ENCODE measurements around the gene TRAF1.
A peak's percentile ranks its signal among the peaks of the same experiment; 100 is the strongest.

TRAF1 gene

DNA sequence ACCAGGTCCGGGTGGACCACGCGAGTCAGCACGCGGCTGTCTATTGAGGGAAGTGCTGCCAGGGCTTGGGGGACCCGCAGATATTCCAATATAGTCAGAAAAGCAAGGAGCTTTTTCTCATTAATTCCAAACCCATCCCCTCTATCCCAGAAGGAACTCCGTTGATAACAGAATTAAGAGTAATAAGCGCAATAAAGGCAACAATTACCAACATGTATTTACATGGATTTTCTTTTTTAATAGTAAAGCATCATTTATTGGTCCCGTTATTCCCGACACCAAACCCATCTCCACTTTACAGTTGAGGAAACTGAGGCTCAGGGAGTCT lies 57.3 kb downstream of the TRAF1 start:
- DNase-seq (ENCODE audit: low read depth), result no peak

DNA sequence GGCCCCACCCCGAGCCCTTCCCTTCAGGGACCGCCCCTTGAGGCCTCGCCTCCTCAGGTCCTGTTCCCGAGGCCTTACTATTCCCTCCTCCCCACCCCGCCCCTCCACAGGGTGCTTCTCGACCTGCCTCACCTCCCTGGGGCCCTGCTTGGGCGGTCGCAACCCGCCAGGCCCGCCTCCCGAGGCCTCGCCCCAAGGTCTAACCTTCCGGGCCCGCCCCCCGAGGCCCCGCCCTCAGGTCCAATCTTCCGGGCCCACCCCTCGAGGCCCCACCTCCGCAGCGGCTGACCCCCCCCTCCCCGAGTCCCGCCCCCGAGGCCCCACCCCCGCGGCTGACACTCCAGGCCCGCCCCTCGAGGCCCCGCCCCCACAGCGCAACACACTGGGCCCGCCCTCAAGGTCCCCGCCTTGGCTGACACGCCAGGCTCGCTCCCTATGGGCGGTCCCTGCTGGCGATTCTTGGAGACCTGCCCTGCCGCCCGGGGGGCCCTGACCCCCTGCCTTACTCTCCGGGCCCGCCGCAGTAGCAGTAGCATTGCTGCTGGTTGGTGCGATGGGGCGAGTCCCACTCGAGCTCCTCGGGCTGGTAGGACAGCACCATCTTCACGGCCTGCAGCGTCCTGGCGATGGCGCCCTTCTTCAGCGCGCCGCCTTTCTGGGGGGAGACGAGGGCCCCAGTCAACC lies 57.8 kb downstream of the TRAF1 start:
- peak; percentile 72 for DNase-seq (ENCODE audit: low read depth)

DNA sequence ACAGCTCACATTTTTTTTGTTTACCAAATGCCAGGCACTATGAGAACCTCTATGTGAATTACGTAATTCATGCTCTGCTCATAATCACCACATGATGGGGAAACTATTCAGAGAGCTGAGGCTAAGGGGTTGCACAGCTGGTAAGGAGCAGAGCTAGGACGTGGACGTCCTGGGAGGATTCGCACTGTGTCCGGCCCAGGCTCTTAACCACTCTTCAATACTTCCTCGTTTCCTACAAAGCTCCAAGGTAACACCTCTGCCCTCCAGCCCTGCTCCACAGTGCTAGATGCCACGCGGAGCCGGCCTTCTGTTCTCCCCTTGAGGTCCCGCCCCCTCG lies 58.3 kb downstream of the TRAF1 start:
- DNase-seq (ENCODE audit: low read depth), result no peak

DNA sequence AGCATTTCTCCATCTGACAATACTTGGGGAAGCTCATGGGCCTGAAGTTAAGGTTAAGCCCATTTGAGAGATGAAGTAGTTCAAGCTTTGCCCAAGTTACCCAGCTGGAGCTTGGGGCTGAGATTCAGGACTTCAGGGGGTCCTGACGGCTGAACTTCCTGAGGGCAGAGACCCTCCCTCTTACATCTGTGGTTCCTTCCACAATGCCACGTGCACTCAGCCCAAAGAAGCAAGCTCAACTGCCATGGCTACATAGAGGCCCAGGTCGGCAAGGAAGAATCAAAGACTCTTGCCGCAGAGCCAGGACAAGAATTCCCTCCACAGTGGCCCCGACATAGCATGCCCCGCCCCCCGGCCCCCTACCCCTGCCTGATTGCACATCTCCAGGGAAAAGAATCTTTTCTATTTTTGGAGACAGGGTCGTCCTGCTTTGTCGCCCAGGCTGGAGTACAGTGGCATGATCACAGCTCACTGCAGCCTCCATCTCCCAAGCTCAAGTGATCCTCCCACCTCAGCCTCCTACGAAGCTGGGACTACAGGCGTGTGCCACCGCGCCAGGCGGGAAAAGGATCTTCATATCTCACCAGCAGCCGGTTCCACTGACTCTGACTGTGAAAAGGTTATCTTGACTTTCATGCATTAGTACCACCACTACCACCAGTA lies 58.8 kb downstream of the TRAF1 start:
- no peak for DNase-seq (ENCODE audit: low read depth)

DNA sequence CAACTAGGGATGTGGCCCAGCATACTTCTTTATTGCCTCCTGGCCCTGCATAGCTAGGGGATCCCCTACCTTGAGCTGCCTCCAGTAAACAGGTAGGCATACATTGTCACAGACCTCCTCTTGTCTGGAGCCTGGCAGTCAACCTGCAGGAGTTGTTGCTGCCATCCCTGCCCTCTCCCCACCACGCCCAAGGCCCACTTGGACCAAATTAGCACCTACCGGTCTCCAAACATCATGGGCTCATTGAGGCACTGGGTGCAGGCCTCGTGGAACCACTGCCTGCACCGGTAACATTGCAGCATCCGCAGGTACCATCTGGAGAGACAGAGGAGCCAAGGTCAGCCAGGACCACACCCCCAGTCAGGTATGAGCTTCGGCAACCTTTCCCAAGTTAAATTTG lies 59.9 kb downstream of the TRAF1 start:
- no peak for DNase-seq (ENCODE audit: low read depth)

DNA sequence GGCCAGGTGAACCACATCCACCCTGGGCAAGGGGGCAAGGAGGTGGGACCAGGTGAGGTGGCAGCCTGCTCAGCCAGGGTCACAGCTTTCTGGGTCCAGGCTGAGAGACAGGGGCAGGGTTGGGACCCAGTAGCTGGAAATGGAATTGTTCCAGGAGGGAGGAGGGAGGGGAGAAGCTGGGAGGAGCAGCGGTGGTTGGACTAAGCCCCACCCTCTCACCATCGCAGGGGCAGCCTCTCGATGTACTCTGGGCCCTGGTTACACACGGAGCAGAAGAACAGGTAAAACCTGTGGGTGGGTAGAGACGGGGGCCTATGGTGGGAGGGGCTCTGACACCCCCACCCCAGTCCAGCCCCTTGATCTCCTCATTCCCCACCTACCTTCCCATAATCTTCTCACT lies 60.8 kb downstream of the TRAF1 start:
- no peak for DNase-seq (ENCODE audit: low read depth)

DNA sequence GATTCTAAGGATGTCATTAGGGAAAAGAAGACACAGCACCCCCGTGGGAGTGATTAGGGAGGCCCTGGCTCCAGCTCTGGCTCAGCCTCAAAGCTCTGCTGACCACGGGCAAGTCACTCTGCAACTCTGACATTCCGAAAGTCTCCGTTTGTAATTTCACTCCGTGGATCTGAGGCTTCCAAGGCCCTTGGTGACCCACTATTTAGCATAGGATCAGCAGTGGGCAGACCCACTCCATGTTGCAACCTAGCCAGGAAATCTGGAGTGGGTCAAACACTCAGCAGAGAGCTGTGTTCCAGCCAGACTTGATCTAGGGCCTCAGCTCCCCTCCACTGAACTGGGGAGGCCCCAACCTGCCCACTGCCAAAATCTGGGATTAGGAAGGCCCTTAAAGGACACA lies 61.4 kb downstream of the TRAF1 start:
- DNase-seq (ENCODE audit: low read depth), result no peak

DNA sequence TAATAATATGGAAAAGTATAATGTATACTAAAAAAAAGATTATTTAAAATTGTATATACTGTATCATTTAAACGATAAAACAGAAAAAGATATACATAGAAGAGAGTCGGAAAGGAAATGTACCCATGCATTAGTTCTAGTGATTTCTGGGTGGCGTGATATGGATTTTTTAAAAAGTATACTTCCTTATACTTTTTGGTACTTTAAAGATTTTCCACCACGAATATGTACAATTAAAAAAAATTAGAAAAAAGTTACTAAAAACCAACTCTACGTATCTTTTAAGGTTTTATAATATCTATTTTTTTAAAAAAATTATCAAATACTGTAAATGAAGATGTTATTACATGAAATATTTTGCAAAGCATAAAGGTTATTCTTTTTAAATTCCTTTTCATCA lies 61.9 kb downstream of the TRAF1 start:
- no peak for DNase-seq (ENCODE audit: low read depth)

DNA sequence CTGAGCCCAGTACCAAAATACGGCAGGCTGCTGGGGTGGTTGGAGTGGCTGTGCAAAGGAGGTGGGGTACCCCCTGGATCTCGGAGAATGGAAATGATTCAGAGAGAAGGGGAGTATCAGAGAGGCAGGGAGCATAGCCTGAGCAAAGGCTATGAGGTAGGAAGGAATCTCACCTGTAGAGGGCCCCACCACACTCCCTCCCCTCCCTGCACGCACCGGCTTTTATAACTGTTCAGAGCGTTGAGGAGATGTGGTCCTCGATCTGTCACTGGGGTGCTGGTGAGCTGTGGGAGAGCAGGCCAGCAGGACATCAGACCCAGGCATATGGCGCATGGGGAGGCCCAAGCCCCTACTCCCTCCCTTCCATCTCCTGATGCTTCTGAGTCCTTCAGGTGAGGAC lies 62.8 kb downstream of the TRAF1 start:
- no peak for DNase-seq (ENCODE audit: low read depth)

DNA sequence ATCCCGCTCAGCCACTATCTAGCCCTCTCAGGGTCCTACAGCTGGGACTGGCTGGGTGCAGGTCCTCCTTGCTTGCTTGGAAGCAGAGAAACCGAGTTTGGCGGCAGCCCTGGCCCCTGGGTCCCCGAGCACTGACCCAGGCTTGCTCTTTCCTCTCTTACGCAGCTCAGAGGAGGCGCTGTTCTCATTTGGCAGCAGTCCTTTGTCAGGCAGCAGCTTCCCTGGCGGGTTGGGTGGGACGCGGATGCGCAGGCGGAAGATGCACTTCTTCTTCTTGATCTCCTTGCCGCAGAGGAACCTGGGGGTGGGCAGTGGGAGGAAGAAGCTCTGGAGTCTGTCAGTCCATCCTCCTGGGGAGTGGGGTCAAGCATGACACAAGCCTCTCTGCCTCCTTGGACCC lies 64.1 kb downstream of the TRAF1 start:
- no peak for DNase-seq (ENCODE audit: low read depth)

DNA sequence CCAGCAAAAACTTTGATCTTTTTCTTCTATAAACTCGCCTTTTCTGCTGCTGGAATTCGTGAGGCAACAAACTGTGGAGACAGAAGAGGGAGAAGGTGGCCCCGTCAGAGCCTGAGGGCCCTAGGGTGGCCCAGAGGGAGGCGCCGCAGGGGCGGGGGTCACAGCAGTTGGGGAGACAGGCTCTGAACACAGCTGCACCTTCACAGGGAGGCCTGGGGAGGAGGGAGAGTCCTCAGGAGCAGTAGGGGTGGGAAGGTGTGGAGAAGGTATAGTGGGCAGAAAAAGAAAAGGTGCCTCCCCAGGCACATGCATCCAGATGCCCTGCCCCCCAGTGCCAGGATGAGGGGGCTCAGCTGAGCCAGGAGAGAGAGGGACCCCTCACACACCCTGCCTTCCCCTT lies 64.7 kb downstream of the TRAF1 start:
- no peak for DNase-seq (ENCODE audit: low read depth)

DNA sequence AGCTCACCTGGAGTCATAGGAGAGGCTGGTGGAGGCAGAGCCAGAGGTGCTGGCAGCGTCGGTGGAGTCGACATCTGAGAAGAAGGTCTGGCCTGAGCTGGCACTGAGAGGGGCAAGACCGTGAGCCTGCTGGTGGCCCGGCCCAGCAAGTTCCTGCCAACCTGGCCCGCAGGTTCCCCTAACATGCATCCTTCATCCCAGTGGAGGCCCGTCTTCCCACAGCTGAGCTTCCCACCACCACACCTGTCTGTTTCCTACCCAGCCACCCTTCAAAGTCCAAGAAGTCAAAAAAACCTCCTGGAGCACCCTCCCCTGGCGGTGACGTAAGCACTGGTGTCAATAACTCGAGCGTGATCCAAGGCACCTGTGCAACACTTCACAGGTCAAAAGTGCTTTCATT lies 66.5 kb downstream of the TRAF1 start:
- no peak for DNase-seq (ENCODE audit: low read depth)

DNA sequence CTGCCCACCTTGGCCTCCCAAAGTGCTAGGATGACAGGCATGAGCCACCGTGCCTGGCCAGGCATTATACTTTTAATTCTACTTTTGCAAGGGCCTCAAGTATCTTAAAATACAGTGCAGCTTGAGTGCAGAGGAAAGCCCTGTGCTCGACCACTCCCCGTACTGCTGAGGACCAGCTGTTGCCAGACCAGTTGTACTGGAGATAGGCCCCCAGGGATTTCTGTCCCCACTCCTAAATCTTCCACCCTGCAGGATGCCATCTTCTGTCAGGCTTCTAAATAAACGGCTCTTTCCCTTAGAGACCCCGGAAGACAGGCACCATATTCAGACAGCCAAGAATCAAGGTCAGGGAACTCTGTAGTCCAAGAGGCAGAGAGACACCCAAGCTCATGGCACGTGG lies 67.2 kb downstream of the TRAF1 start:
- DNase-seq (ENCODE audit: low read depth), result no peak

DNA sequence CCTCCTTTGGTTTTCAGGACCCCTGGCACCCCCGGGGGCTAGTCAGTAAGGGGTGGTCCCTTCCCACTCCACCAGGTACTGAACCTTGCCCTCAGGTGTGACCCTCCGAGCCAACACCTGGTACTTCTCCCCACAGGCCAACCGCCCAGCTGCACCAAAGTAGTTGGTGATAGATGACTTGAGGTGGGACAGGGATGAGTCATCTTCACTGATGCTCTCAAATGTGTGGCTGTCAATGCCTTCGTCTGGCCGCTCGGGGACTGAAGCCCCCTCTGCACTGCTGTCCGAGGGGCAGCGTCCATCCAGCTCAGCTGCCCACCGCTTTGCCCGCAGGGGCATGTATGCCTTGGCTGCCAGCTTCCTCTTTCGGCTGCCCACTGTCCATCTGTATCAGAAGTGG lies 68.7 kb downstream of the TRAF1 start:
- no peak for DNase-seq (ENCODE audit: low read depth)

DNA sequence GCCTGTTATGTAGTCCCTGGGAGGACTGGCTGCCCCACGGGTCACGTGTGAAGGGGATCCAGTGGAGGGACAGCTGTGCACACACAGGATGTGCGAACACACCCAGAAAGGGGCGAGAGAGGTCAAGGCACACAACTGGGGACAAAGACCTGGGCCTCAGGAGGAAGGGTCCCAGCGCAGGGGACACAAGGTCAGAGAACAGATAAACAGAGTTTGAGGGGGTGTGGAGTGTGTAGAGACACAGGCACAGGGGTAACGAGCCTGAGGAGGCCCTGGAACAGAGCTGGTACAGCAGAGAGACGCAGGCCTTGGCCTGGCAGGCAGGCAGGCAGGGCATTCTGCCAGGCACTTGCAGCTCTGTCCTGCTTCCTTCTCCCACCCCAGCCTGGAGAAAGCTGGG lies 69.1 kb downstream of the TRAF1 start:
- DNase-seq (ENCODE audit: low read depth), result no peak

DNA sequence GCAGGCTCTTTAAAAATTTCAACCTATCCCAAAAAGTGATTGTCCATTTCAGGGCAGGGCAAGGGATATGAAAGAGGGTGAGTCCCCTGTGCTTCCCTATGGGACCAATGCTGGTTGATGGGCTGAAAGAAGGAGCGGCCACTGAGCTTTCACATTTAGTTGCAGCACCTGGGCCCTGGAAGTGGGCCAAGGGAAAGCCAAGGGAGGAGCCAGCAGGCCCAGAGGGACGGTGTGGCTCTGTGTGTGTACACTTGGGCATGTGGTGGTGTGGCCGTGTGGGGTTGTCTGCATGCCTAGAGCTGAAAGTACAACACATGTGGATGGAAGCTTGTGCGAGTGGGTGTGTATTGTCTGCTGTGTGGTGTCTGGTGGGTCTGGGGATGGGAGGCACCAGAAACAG lies 69.9 kb downstream of the TRAF1 start:
- no peak for DNase-seq (ENCODE audit: low read depth)

DNA sequence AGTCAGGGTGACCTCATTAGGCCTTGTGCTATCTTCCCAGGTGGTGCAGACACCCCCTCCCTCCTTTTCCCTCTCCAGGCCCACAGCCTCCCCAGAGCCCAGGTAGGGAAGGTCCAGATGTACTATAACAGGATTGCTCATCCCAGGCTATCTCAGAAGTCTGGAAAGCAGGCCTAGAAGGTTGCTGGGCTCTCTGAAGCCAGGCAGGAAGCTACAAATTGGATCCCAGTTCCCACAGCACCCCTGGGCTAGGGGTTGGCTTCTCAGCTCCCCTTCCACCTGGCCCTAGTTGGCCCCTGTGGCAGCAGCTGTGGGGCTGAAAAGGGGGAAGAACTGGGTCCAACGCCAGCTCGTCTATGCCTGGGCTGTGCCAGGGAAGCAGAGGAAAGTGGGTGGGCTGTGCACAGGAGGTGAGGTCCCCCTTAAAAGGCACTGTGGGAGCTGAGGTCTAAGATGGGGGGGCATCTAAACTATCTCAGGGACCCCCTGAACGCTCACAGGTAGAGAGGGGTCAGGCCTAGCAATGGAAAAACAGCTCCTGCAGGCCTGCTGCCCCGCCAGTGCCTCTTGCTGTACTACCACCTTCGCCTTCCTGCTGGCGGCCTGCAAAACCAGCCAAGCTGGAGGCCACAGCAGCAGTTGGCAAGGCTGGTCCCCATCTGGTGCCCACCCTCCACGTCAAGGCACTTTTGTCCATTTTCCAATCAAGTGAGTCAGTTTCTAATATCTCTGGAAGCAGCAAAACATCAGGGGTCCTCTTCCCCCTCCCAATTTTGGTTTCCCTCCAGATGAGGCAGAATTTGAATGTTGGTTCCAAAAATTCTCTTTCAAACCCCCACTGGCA lies 70.5 kb downstream of the TRAF1 start:
- DNase-seq (ENCODE audit: low read depth), result no peak

DNA sequence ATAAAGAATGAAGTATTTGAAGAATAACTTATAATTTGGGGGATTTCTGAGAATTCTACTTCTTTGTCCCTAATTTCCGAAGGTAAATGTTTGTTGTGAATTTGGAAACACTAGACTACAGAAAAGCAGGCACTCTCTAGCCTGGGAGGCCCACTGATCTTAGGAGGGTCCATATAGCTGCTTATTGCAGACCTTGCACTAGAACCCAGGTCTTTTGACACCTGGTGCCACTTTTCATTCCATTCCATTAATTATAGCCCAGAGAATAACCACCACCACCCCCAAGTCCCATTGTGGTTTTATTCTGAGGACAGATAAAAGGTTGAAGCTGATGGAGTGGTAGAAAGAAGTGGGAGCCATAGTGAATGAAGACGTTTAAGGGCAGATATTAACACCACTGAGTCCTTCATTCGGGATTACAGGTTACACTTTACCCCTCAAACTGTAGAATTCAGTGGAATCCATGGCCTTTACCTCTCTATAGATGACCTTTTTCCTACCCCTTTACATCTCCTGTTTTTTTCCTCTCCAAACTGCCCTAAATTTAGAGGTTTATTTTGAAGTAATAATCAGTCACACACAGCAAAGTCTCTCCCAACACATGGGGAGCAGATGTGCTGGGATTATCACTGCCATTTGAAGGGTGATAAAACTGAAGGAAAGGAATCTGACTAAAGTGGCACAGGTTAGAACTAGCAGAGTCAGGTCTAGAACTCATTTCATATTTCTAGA lies 71.8 kb downstream of the TRAF1 start:
- no peak for DNase-seq (ENCODE audit: low read depth)

DNA sequence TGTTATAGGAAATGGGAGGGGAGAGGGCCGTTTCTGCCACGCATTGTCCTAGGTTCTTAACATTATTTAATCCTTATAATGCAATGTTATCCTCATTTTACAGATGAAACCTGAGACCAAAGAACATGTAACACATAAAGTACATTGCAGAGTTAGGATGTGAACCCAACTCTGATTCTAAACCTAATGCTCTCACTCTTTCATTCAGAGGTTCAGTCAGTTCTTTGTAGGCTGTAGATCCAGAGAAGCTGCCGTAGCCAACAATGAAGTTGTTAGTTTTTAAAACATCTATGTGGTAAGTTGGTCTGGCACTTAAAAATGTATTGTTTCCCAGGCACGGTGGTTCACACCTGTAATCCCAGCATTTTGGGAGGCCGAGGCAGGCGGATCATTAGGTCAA lies 73.4 kb downstream of the TRAF1 start:
- no peak for DNase-seq (ENCODE audit: low read depth)
